Stimulated activated CD4-positive, alpha-beta T cell treated with anti-CD3 and anti-CD28 coated beads, Interleukin-1b, Interleukin-23, amount 100 ng/mL, for 24 hours (primary cell): ENCODE measurements around the gene ZMIZ1.
"Not testable (repeated sequence)": the region's sequence is repeated elsewhere in the genome, so short reads cannot be mapped to it uniquely, and the experiment has no call there.

Source experiments
- DNase-seq, 4 experiments: peaks; one replicate each; pipeline ENCODE4 v3.0.0-alpha.2; 2020; ENCODE audit warnings: low read depth in 4 of 4, low spot score in 1 of 4

The ZMIZ1 gene

DNA sequence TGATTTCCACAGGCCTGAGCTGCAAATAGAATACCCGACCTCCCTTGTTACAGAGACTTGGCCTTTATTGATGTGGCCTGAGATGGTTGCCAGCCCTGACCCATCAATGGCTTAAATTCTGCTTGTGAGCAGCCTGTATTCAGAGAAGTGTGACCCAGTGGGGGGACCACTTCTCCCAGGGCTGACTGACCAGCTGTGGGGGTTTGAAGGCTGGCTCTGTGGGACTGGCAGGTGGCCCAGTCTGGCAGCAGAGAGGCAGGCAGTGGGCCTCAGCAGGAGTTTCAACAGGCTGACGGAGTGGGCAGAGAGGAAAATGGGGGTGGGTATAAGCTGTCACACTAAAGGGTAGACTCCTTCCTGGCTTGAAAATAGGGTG is 266.3 kb downstream of the ZMIZ1 start:
- no peak for DNase-seq

DNA sequence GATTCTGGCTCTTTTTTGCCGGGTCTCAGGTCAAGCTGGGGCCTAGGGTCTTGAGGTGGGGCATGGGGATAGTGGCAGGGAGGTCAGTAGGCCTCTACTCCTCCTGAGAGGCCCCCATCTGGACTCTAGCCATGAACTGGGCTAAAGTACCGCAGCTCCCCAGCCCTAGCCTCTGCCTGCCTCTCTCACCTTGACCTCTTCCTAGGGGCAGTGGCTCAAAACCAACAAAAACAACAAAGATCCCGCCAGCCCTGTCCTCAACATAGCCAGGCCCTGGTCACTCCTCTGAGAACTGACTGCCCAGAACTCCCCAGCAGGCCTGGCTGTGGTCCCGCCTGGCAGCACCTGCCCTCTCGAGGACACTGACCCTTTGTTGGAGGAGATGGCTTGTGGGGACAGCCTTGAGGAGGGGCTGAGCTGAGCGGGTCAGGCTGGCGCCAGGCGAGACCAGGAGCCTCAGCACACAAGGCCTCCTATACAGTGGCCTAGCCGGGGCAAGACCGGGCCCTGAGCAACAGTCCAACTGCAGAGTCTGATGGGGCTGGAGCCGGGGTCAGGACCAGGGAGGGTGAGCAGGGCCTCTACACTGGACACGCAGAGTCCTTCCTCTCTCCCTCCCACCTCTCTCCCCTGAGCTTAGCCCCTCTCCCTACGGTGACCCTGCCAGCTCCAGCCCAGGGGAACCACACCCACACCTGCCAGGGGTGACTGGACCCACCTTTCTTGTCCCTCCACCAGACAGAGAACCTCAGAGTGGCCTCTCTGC is 266.9 kb downstream of the ZMIZ1 start:
- DNase-seq: no peak

DNA sequence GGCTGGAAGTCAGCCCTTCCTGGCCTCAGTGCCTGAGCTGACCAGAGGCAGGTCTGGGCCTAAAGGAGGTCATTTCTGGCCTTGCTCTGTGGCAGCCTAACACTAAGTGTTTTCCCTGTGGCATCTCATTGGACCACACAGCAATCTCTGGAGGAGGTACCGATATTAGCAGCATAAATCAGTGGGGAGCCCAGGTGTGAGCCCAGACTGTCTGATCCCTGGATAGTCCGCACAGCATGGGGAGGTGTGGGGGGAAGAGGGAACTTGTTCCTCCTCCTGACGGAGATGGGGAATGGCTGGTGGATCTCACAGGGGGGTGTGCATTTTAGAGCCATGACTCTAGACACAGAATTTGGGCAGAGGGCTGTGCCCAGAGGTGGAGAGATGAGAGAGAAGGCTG is 267.5 kb downstream of the ZMIZ1 start:
- no peak for DNase-seq

DNA sequence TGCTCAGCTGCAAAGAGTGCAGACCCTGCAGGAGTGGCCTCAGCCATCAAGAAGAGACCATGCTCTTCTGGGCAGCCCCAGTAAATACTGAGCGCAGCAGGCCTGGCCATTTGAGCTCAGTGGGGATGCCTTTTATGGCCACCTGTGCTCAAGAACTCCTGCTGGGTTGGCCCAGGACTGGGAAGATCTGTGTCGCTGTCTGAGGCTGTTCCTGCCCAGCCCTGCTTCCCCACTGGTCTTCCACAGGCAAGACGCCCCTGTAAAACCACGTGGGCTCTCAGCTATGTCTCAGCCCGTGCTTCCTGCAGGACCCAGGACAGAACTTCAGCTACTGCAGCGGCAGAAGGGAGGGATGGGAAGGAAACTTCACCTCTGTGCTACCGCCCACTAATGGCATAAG is 268.0 kb downstream of the ZMIZ1 start:
- no peak for DNase-seq

DNA sequence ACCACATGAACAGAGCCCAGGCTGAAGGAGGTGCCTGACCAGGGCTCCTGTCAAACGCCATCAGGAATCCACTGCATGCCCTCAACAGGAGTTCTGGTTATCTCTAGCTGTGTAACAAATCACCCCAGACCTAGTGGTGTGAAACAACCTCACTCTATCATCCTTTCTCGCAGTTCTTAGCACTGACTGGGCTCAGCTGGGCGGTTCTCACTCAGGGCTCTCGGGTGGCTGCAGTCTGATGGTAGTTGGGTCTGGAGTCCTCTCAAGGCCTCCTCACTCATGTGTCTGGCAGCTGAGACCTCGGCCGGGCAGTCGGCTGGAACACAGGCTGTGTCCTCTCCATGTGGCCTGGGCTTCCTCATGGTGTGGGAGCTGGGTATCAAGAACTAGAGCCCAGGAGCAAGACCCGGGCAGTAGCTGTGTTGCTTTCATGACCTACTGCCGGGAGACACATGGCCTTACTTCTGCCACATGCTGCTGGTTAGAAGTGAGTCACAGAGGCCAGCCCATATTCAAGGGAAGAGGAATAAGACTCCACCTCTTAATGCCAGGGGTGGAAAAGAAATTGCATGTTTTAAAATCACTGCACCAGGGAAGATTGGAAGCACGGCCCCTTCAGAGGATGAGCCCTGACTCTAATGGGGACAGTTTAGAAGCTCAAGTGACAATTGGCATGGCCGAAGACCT is 269.2 kb downstream of the ZMIZ1 start:
- not testable (repeated sequence) for DNase-seq

DNA sequence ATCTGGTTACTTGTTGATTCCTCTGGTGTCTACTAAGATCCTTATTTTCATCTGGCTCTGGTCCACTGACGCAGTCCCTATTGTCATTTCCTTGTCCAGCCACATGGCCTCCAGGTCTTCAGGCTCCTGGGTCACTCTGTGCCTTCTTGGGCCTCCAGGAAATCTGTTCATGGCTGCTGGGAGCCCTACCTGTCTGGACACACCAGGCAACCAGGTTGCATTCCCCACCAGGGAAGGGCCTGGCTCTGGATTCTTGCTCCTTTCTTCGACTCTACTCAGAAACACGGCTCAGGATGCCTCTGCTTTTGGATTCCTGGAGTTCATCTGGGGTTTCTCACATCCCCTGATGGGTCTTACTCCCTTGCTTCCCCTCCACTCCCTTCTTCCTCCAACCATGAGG is 270.5 kb downstream of the ZMIZ1 start:
- DNase-seq: no peak

DNA sequence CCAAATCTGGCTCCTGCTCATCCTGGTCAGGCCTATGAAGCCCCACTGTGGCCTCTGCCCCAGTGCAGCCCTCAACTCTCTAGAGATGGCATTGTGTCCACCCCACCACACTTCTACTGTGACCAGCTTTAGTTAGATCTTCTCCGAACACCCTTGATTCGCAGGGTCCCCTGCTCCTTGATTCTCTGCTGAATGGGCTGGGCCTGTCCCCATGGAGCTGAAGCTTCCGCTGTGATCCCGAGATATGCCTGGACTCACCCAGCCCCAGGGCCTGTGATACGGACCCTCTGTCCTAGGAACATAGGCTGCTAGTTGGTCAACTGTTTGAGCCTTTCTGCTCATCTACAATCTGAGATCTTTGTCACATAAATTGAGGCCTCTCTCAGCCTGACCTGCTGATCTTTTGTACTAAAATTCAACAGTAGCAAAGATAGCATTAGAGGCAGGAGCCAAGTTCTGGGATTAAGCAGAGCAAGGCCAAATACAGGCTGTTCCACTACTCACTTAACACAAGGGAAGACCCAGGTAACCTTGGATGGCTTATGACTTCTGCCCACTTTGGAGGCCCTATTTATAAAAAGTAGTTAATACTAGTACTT is 272.0 kb downstream of the ZMIZ1 start:
- DNase-seq: no peak

DNA sequence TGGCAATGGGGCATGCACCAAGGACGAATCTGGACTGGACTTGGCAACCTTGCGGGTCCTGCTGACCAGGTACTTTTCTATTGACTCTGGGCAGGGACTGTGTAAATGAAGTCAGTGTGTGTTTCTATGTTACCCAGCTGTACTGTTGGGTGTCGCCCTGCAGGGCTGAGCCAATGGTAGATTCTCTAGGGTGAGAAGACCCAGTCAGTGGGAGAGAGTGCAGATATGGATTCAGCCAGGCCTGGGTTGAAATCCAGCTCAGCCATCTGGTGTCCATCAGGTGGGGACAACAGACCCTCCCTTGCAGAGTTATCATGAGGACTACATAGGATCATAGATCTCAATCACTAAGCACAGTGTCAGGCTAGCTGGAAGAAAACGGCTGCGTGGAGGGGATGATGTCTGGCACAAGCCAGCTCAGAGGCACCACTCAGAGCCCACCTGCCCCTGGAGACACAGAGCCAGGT is 273.6 kb downstream of the ZMIZ1 start:
- DNase-seq: no peak

DNA sequence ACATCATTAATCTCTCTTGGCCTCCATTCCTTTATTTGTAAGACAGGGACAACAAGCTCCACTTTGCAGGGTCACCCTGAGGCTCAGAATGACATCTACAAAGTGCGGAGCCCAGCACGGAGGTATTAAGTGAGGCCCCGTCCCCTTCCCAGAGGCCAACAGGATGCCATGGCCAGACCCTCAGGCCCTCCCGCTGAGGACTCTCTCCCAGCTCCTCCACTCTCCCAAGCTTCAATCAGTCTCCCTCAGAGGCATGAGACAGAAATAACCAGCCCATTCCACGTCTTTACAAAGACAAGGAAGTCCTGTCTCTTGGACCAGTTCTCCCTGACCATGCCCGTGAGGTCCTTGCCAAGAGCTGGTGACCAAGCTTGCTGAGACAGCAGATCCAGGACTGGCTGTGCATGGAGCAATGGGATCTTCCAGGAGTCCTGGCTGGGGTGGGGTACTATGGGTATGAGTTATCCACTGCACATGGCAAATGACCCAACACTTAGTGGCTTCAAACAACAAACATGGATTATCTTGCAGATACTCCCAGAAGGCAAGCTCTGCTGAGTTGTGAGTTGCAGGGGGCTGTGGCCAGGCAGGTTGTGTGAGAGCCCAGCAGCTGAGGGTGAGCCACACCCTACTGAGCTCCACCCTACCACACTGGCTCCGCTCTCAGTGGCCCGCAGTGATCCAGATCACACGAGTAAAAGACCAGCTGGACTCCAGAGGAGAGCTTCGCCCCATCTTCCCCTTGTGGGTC is 274.2 kb downstream of the ZMIZ1 start:
- no peak for DNase-seq

DNA sequence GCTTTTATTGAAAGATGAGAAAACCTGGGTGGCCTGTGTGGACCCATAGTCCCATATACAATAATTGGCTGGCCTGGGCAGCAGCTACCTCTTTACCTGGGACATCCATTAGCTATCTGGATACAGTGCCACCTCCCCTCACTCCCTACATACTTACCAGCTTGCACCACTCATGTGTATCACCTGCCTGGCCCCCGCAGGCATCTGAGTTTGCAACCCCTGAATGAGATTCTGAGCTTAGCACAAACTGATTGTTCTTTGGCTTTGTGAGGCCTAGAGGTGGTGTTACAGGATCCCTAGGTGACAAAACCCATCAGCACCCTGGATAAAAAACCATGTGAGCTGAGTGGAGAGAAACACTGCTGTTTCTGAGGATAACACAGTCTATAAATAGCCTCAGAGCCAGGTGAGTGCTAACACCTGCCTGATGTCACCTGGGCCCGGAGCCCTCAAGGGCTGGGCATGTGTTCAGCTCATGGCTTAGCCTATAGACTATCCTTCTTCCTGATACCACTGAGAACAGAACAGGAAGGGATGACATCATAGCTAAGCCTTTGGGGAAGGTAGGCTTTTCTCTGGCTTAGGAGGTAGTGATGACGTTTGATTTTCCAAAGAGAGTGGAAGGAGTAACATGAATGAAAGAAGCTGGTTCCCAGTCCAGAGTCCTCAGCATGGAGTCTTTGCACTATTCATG is 275.9 kb downstream of the ZMIZ1 start:
- DNase-seq: no peak

DNA sequence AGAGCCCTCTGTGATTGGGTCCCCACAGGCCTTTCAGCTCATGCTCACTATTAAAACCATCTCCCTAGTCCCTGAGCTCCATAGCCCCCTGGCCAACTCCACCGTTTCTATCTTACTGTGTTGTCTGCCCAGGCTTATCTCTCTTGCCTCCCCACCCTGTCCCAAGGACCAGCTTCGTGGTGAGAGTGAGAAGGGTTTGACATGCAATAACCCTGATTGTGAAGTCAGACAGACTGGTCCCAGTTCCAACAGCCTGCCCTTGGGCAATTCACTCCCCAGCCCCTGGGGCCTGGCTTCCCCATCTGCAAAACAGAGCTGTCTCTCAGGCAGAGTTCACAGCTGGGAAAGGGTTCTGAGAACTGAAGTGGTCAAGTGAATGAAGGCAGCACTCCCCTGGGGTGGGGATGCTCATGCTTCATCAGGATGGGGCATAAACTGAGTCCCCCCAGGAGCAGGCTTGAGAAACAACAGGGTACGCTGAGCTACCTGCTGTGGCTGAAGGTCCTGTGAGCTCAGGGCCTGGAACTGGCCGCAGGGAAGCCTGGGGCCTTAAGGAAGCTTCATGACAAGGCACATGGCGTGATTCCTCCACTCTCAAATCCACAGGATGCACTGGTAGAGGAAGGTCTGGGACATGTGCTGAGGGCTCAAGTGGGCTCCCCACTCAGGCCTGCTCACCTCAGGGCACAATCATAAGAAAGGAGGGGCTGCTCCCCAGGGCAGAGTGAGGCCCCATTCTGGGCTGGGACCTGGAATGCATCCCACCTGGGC is 276.7 kb downstream of the ZMIZ1 start:
- DNase-seq: no peak

DNA sequence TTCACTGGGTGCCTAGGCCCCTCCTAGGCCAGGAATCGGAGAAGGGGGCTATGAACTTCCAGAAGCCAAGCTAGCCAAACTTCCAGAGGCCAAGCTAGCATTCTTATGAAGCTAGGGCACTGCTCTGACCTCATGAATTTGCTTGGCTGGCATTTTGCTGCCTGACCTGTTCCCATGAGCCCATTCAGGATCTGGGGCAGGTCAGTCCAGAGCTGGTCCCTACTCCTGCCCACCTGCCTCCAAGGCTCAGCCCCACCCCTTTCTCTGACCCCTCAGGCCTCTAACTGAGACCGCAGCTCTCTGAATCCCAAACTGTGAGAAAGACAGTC is 277.2 kb downstream of the ZMIZ1 start:
- no peak for DNase-seq

DNA sequence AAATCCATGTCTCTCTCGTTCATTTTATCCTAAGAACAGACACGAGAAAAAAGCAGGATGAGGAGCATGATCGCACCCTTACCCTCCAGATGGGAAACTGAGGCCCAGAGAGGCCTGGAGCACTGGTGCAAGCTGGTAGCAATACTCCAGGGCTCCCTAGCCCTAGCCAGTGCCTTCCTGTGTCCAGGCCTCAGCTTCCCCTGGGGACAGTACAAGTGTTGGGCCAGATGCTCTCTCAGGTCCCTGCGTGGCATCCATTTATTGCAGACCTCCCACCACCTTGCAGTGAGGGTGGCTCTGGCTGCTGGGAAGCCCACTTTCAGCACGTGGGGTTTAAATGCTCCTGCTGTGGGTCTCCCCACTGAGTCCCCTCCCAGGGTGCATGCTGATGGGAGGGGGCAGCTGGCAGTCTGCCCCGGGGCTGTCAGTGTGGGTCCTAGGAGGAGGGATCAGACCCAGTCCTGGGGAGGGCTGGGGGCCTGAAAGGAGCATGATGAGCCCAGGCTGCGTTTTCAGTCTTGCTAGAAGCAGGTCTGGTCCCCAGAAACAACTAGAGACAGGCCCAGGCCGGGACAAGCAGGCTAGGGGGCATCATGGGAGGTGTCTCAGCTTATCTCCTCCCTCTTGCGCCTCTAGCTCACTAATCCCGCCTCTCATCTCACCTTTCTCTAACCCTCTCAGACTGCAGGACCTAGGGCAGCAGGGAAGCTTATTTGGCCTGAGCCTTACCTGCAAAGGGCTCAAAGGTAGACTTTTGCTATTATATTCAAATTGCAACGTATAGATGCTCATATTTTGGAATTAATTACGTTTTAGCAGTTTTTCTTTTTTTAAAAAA is 277.8 kb downstream of the ZMIZ1 start:
- DNase-seq: no peak

DNA sequence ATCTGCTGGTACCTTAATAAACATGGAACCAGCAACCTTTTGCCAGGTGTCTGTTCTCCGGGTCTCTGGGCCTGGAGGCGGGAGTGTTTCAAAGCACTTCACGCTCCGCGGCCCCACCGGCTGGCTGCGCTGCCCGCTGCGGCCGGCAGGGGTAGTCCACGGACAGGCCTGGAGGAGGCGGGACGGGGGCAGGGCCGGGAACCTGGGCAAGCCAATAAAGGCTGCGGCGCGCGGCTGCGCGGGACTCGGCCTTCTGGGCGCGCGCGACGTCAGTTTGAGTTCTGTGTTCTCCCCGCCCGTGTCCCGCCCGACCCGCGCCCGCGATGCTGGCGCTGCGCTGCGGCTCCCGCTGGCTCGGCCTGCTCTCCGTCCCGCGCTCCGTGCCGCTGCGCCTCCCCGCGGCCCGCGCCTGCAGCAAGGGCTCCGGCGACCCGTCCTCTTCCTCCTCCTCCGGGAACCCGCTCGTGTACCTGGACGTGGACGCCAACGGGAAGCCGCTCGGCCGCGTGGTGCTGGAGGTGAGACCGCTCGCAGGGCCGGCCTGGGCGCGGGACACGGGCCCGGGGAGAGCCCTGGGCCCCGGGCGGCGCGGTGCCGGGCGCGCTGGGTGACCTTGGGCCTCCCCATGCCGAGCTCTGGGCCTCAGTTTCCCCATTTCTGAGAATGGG is 278.6 kb downstream of the ZMIZ1 start, which contains the start of gene PPIF:
PPIF (plus strand) TSS at position 244 of the 668 bp plus-strand sequence; CDS start at position 324, 80 bp downstream.
- DNase-seq: peak; percentile 89 to 96 (median 90)

DNA sequence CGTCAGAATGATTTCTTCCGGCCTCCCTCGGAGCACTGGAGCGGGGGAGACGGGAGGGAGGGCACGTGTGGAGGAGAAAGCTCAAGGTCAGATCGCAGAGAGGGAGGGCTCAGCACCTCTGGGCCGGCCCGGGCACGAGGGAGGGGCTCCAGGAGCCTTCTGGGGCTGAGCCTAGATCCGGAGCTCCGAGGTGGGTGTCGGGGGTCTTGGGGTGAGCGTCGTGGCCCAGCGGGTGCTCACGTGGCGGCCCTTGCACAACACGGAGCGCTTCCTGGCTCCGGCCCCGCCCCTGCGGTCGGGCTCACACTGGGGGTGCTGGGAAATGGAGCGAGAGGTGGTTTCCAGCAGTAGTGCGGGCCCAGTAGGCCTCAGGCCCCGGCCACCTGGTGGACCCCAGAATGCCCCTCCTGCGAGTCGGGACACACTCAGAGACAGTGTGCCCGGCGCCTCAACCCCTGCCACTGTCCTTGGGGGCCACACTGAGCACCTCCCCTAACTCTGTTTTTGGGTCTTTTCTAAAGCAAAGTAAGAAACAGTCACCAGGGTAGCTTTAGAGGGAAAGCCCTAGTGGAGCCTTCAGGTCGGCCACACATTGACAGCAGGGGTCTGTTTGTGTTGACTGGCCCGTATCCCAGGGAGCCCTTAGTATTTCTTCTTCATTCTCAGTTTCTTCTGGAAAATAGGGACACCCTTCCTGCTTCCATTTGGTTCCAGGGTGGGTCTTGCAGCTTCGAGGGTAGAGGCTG is 279.3 kb downstream of the ZMIZ1 start:
- peak; percentile 41 to 78 (median 52) for DNase-seq

DNA sequence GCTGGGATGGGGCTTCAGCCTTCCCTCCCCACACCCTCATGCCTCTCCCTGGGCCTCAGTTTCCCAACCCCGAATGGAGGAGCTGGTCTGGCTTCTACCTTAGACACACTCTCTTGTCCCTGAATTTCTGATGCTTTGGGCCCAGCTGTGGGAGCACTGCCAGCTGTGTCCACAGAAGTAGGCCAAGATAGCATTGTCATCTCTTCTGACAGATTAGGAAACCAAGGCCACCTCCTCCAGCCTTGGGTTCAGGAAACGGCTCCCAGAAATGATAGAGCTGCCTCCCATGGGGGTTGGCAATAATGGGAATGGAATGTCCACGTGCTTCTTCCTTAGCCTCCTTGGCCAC is 279.8 kb downstream of the ZMIZ1 start:
- DNase-seq: no peak

DNA sequence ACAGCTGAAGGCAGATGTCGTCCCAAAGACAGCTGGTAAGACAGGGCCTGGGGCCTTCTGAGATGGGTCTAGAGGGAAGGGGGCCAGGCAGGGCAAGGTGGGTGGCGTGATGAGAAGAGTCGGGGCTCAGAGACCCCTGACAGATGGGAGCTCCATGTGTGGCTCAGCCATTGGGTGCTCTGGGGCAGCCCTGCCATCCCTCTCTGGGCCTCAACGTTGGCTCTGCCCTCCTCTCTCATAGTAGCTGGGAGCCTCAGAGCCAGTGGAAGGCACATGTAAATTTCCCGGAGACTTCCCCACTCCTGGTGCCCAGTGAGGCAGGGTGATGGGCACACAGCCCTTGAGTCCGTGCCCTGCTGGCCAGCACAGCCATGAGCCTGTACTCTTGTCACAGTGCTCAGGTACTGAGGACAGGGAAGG is 280.3 kb downstream of the ZMIZ1 start:
- no peak for DNase-seq

DNA sequence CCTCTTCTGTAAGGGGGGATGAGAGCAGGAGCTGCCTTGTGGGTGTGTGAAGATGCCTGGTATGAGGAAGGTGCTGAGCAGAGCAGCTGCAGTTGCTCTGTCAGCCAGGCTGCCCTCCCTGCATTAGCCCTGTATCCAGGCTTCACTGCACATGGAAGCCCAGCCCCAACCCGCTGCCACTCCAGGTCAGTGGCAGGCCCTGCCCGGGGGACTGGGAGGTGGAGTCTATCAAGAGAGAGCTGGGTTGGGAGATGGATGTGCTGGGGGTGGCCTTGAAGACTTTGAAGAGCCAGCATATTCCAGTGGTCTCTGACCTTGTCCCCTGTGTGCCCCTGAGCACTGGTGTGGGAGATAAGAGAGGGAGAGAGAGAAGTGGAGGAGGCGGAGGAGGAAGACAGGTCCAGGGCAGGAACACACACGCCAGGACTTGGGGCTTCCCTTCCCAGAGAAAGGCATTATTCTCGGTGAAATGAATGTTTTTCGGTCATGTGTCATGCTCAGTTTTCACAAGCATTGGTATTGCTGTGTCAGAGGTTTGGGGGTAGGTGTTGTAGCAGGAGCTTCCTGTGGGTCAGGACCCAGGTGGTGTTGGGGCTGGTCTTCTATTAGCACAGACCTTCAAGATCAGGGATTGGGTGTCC is 281.1 kb downstream of the ZMIZ1 start:
- DNase-seq: no peak
